Pancreas (tissue), 10 donors: Measurements from ENCODE around the gene EFNA4. TPM values are rescaled to one million over a fixed set of nuclear protein-coding genes. Genes with fewer than 3 reads are reported as not detected.
A peak's percentile ranks its signal among the peaks of the same experiment; 100 is the strongest.

ENCODE experiments used
- ATAC-seq, 4 donors: fragments of 200-7000 bp; cut with Tn5 transposase; one replicate each; pipeline versions ENCODE4 v1.8.0 to v1.9.1; 2020; ENCODE audit warnings: mild to moderate bottlenecking in 4 of 4, moderate library complexity in 4 of 4
- DNase-seq, 6 donors: peaks; one replicate each; pipeline ENCODE4 v3.0.0-alpha.2; 2020
- FAIRE-seq: peaks from 2 replicates; lab custom pipeline; 2012; peaks lifted over from hg19 to GRCh38; lab: Jason Lieb, UNC
- H3K27ac ChIP-seq, 4 donors: fragments of 200-600 bp; sonication (generic); 1 replicate in 3 of 4; 2 replicates in 1 of 4; pipeline versions ENCODE4 v1.5.0 to v1.8.0; 2020
- H3K27me3 ChIP-seq, 4 donors: fragments of 200-600 bp; one replicate each; pipeline ENCODE4 v1.8.0; 2021
- H3K36me3 ChIP-seq, 3 donors: fragments of 200-600 bp; sonication (generic) in 1 of 3; one replicate each; pipeline versions ENCODE4 v1.5.0 to v1.8.0; 2020 to 2021
- H3K4me1 ChIP-seq, 3 donors: fragments of 200-600 bp; one replicate each; pipeline ENCODE4 v1.8.0; 2021
- H3K4me3 ChIP-seq, 4 donors: fragments of 200-600 bp; sonication (generic) in 2 of 4; one replicate each; pipeline versions ENCODE4 v1.5.0 to v1.8.0; 2020 to 2021
- H3K9me3 ChIP-seq, 4 donors: fragments of 200-600 bp; one replicate each; pipeline ENCODE4 v1.8.0; 2021
- WGBS, 2 donors: extraction: QIAGEN DNeasy Blood & Tissue Kit; methylation state at CpG; one replicate each; pipeline ENCODE4 v1.1.7; 2013; 5-methylcytosine and 5-hydroxymethylcytosine counted together
- intact Hi-C, 3 donors: fragments of 100-400 bp; cut with DNase I; formaldehyde crosslinking; loops; one replicate each; pipeline versions ENCODE4 v1.11.1 to v1.14.2; 2022
- polyA plus RNA-seq, 2 donors: library from polyadenylated mRNA; stranded (reverse); fragments of 200-250 nt; gene quantifications; one replicate each; pipeline ENCODE4 v1.2.3, GENCODE V29; 2013
- total RNA-seq, 6 donors: library from RNA; stranded (reverse); fragmentation: NEBNext Ultra II Directional in 4 of 6; extraction: Animal tissue kit (Norgen Biotek cat#: 25700) in 4 of 6; gene quantifications; one replicate each; pipeline versions ENCODE4 v1.2.1 to v1.2.4, GENCODE V29; 2021 to 2023
- TF ChIP-seq, protein P1 (sequence below), 4 donors: fragments of 200-600 bp; sonication (generic) in 3 of 4; IDR thresholded peaks; one replicate each; pipeline versions ENCODE4 v1.5.0 to v1.8.0; 2021; ENCODE audit warnings: antibody characterized with exemption in 4 of 4
- donor health status: healthy with polysubstance abuse.
- donor health status: DM: no; HTN: no; CAD: no; lungs with moderate emphysema.
- donor health status: DM: no; HTN: no; CAD: no.
- donor health status: control.
- donor health status: control.
- donor health status: Bipolar disorder and iron deficiency.
- donor health status: DM: yes; HTN: yes; CAD: no.
- donor health status: DM: no; HTN: no; CAD: no.
- donor health status: DM: no; HTN: no; CAD: no.
- donor health status: DM: yes; HTN: yes; CAD: no.

Gene EFNA4
- total and polyA plus RNA-seq, 8 donors = 2.1 to 6.2 (median 3.8) TPM

GRCh38 chr1:155017041-155017945, 46.2 kb upstream of the EFNA4 start:
- Histone ChIP-seq H3K27me3 (no peaks in the 10 kb centered on the region), H3K4me3 (peak overlapping the region in 3 of 4 donors; percentile 4 to 40 (median 23)), H3K36me3 (peaks cover 0 to 24% (median 9%) of the 10 kb centered on the region in 3 donors), H3K4me1 (peaks cover 0 to 14% (median 5%) of the 10 kb centered on the region in 3 donors), H3K9me3 (no peaks in the 10 kb centered on the region), H3K27ac (peak overlapping the region; percentile 22 to 72 (median 48))
- DNase-seq (peak; percentile 85 to 95 (median 92)), ATAC-seq (peak; percentile 81 to 93 (median 90)), FAIRE-seq (no peak)
- WGBS, 2 donors = 6 to 7% methylated on average over 36 to 49 of the region's 49 CpGs
- intact Hi-C loops = loop anchor here in 2 of 3 donors (10.0 kb wide), 1 partner anchor 52 kb away; the partner anchor contains the start of gene PYGO2 (in 2 of the 2)
- TF ChIP-seq, protein P1, sequence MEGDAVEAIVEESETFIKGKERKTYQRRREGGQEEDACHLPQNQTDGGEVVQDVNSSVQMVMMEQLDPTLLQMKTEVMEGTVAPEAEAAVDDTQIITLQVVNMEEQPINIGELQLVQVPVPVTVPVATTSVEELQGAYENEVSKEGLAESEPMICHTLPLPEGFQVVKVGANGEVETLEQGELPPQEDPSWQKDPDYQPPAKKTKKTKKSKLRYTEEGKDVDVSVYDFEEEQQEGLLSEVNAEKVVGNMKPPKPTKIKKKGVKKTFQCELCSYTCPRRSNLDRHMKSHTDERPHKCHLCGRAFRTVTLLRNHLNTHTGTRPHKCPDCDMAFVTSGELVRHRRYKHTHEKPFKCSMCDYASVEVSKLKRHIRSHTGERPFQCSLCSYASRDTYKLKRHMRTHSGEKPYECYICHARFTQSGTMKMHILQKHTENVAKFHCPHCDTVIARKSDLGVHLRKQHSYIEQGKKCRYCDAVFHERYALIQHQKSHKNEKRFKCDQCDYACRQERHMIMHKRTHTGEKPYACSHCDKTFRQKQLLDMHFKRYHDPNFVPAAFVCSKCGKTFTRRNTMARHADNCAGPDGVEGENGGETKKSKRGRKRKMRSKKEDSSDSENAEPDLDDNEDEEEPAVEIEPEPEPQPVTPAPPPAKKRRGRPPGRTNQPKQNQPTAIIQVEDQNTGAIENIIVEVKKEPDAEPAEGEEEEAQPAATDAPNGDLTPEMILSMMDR (IDR thresholded peaks at IDR 0.05) = peak; percentile 89 to 98 (median 96)

DNA sequence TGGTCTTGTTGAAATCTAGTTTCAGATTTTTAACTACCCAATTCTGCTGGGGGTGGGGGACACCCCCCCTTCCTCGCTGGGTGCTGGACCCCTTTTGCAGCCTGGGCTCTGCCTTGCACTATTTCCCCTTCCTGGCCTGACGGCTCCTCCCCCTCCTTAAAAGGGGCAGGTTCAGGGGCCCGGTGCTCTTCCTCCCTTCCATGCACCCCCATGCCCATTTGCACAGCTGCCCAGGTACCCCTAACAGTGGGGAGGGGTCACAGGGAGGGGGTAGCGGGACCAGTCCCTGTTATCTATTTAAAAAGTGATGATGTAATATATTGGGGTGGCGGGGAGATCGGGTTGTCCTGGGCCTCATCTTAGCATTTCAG, 45.6 kb upstream of the EFNA4 start:
- no peak for ATAC-seq
- intact Hi-C loops = loop anchor here in 2 of 3 donors (10.0 kb wide), 1 partner anchor 53 kb away; the partner anchor contains the start of gene PYGO2 (in 2 of the 2)
- Histone ChIP-seq H3K27ac (peak overlapping the region in 1 of 4 donors; percentile 72), H3K36me3 (peaks cover 0 to 24% (median 9%) of the 10 kb centered on the region in 3 donors), H3K4me3 (peak overlapping the region in 2 of 4 donors; percentile 23 to 40), H3K9me3 (no peaks in the 10 kb centered on the region), H3K27me3 (no peaks in the 10 kb centered on the region), H3K4me1 (peaks cover 0 to 14% (median 5%) of the 10 kb centered on the region in 3 donors)
- FAIRE-seq = no peak
- no peak for DNase-seq
- TF ChIP-seq, protein P1 (IDR thresholded peaks at IDR 0.05) = no peak
- 47 to 65% methylated on average over 6 of the region's 6 CpGs for WGBS, 2 donors

DNA sequence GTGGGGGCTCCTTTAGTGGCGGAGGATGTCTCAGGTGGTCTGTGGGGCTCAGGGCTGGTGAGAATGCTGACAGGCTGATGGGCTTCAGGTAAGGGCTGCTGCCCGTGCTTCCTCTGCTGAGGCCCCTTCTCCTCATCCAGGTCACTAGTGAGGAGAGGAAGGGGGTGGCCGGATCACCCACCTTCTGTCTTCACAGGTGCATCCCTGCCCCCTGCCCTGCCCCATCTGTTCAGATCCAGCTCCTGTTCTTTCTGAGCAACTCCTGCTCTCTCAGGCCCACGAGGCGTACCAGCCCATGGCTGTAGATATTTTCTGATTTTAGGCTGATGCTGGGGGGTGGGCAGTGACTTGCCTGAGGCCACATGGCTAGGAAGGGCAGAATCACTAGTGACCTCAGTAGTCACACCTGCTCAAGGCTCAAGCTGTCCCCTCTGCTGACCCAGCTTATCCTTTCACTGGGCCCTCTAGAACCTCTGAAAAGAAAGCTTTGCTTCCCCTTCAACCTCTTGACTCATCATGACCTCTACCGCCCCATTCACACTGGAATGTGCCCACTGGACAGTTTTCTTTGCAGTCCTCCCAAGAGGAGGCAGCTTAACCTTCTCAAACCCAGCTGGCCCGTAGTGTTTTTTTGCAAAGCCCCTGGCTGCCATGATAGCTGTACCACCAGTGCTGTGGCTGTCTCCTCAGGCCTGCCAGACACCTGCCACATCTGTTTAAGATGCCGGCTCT, 44.8 kb upstream of the EFNA4 start:
- Histone ChIP-seq H3K27ac (no peak overlapping the region), H3K36me3 (peaks cover 0 to 24% (median 9%) of the 10 kb centered on the region in 3 donors), H3K4me3 (no peak overlapping the region), H3K27me3 (no peaks in the 10 kb centered on the region), H3K9me3 (no peaks in the 10 kb centered on the region), H3K4me1 (peaks cover 0 to 14% (median 5%) of the 10 kb centered on the region in 3 donors)
- ATAC-seq = no peak
- FAIRE-seq = no peak
- no peak for DNase-seq
- TF ChIP-seq, protein P1 (IDR thresholded peaks at IDR 0.05) = no peak
- WGBS, 2 donors = 84 to 86% methylated on average over 7 to 8 of the region's 8 CpGs
- intact Hi-C loops = loop anchor here in 2 of 3 donors (10.0 kb wide), 1 partner anchor 54 kb away; the partner anchor contains the start of gene PYGO2 (in 2 of the 2)

DNA sequence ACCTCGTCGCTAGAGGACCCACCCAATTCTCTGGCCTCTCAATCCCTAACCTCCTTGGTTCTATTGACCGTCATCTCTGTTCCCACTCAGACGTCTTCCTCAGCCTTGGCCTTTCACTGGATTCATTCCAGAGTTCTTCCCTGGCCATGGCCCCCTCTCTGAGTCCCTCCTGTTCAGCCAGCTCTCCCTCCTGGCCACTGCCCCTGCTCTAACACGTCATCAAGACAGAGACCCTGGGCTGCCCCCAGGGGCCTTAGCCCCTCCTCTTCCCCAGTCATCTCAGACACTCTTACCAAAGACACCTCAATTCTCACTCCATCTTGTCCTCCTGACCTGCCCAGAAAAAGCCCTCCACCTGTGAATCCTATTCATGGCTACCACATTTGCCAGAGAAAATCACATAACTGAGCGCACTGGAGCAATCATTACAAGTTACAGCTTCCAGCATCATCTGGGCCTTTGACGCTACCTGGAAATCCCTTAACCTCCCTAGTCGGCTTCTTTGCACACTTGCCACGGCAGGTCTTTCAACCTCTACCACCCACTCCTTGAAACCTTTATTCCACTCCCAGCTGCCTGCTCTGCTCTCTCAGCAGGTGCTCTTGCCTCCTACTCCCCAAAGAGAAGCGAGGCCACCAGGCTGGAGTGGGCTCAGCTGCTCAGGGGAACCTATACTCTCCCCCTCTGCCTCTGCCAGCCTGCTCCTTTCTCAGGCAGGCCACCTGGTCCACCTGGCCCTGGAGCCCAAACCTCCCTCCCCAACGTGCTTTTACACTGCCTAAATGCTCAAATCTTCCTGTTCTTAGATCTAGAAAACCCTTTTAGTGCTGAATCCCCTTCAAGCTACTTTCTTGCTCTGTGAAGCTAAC, 43.9 kb upstream of the EFNA4 start:
- no peak overlapping the region for H3K4me3 ChIP-seq
- H3K36me3 ChIP-seq = peaks cover 0 to 19% (median 9%) of the 10 kb centered on the region in 3 donors
- FAIRE-seq (no peak), ATAC-seq (no peak), DNase-seq (no peak)
- H3K27me3 ChIP-seq = no peaks in the 10 kb centered on the region
- intact Hi-C loops = loop anchor here in 2 of 3 donors (10.0 kb wide), 1 partner anchor 55 kb away; the partner anchor contains the start of gene PYGO2 (in 2 of the 2)
- H3K4me1 ChIP-seq = peaks cover 0 to 14% (median 5%) of the 10 kb centered on the region in 3 donors
- WGBS, 2 donors = 76% methylated on average over 11 of the region's 11 CpGs
- H3K9me3 ChIP-seq = no peaks in the 10 kb centered on the region
- TF ChIP-seq, protein P1 (IDR thresholded peaks at IDR 0.05) = no peak
- H3K27ac ChIP-seq = no peak overlapping the region
